ENCODE data around the gene STOX2.

Gene STOX2

GRCh38 chr4:183971929-183972490 lies 66.9 kb downstream of the STOX2 start:
- no peak for DNase-seq (ENCODE audit: low read depth)
- TF ChIP-seq CTCF (IDR thresholded peaks at IDR 0.05; ENCODE audit: insufficient read depth, low read depth, low read length, missing control alignments): no peak
- no peak overlapping the region for H3K4me3 ChIP-seq (ENCODE audit: low read depth, low read length)

GRCh38 chr4:183977707-183978106 lies 72.6 kb downstream of the STOX2 start:
- H3K4me3 ChIP-seq (ENCODE audit: low read depth, low read length): no peak overlapping the region
- no peak for DNase-seq (ENCODE audit: low read depth)
- TF ChIP-seq CTCF (IDR thresholded peaks at IDR 0.05; ENCODE audit: insufficient read depth, low read depth, low read length, missing control alignments): no peak

- H3K4me3 ChIP-seq (ENCODE audit: low read depth, low read length): no peak overlapping the region
- no peak for DNase-seq (ENCODE audit: low read depth)
- no peak for TF ChIP-seq CTCF (IDR thresholded peaks at IDR 0.05; ENCODE audit: insufficient read depth, low read depth, low read length, missing control alignments)
Measured at GRCh38 chr4:183984566-183984965, 79.5 kb downstream of the STOX2 start.

GRCh38 chr4:183985786-183986185 lies 80.7 kb downstream of the STOX2 start:
- no peak for DNase-seq (ENCODE audit: low read depth)
- no peak overlapping the region for H3K4me3 ChIP-seq (ENCODE audit: low read depth, low read length)
- TF ChIP-seq CTCF (IDR thresholded peaks at IDR 0.05; ENCODE audit: insufficient read depth, low read depth, low read length, missing control alignments): no peak

- no peak for TF ChIP-seq CTCF (IDR thresholded peaks at IDR 0.05; ENCODE audit: insufficient read depth, low read depth, low read length, missing control alignments)
- no peak for DNase-seq (ENCODE audit: low read depth)
- H3K4me3 ChIP-seq (ENCODE audit: low read depth, low read length): no peak overlapping the region
Measured at GRCh38 chr4:183986291-183986970, 81.3 kb downstream of the STOX2 start.

- no peak overlapping the region for H3K4me3 ChIP-seq (ENCODE audit: low read depth, low read length)
- DNase-seq (ENCODE audit: low read depth): no peak
- TF ChIP-seq CTCF (IDR thresholded peaks at IDR 0.05; ENCODE audit: insufficient read depth, low read depth, low read length, missing control alignments): no peak
Measured at GRCh38 chr4:183986971-183987946, 82.2 kb downstream of the STOX2 start.
